ENCODE data around the gene ANXA11. TPM values are rescaled to one million over a fixed set of nuclear protein-coding genes. Genes with fewer than 3 reads are reported as not detected.

ANXA11 gene
- total and polyA plus RNA-seq, 2 of the 4 experiments (the other 2 are of a cell fraction): 39.4 to 109 TPM

- peak overlapping the region; percentile 65 for H3K56ac ChIP-seq (ENCODE audit: extremely low read depth, insufficient read depth, low read length)
- H3K23ac ChIP-seq (ENCODE audit: low read depth, low read length): peak overlapping the region; percentile 90; the same call in 1 of the 2 replicates
- no peak overlapping the region for H3K4me3 ChIP-seq (ENCODE audit: insufficient read depth, low read depth, low read length)
- 95% methylated on average over 4 of the region's 9 CpGs; no CpG with 5 or more reads in 1 of the 2 experiments for WGBS, 2 experiments (ENCODE audit: extremely low coverage in 2 of 2, insufficient read length in 1 of 2)
- H2AK5ac ChIP-seq (ENCODE audit: low read depth, low read length): peak overlapping the region; percentile 99
- BruUV-seq (replicated peaks): no TSS peak
- peaks cover 21% of the 10 kb centered on the region for H4K20me1 ChIP-seq (ENCODE audit: insufficient read depth, low read length)
- peak overlapping the region; percentile 94 for H4K91ac ChIP-seq (ENCODE audit: insufficient read depth, low read depth, low read length)
- DNase-seq: no peak
- dilution Hi-C loops (cut with HindIII; ENCODE audit: low sequenced_read_pairs, unreplicated experiment) (no loop called here), intact Hi-C loops (cut with micrococcal nuclease) (no loop called here), in situ Hi-C loops (cut with MboI; ENCODE audit: low sequenced_read_pairs) (loop anchor here (10.0 to 25.0 kb wide), 2 partner anchors 45 to 303 kb away; partner anchors contain the start of genes ANXA11 and TSPAN14)
- H4K5ac ChIP-seq (ENCODE audit: low read depth, low read length): peak overlapping the region; percentile 25; the same call in 1 of the 2 replicates
- CTCF ChIA-PET: interaction anchor here (1.1 kb wide), 1 partner anchor 44 kb away, joined by 4 read pairs; no protein-coding TSS in a partner anchor
- H3K14ac ChIP-seq (replicated peaks; ENCODE audit: low read depth, low read length): peak overlapping the region; percentile 83
- no peak overlapping the region for H3K9ac ChIP-seq (ENCODE audit: low read depth, low read length)
- H2AK9ac ChIP-seq (replicated peaks; ENCODE audit: low read depth, low read length, poor library complexity): peak overlapping the region; percentile 97
- peaks cover 63% of the 10 kb centered on the region for H3K36me3 ChIP-seq (ENCODE audit: control insufficient read depth, insufficient read depth, low read length)
- H3K4me2 ChIP-seq (ENCODE audit: low read depth, low read length): no peak overlapping the region
- POLR2A ChIA-PET (ENCODE audit: unreplicated experiment): no interaction called here
- no peak for ATAC-seq (ENCODE audit: low read depth)
- peak overlapping the region; percentile 95 for H2BK120ac ChIP-seq (ENCODE audit: low read depth, low read length)
- no peaks in the 10 kb centered on the region for H3K9me3 ChIP-seq (ENCODE audit: control insufficient read depth, insufficient read depth, low read length)
- no peak overlapping the region for H2AFZ ChIP-seq (replicated peaks; ENCODE audit: low read length, poor library complexity)
- H3K4ac ChIP-seq (ENCODE audit: low read depth, low read length): peak overlapping the region; percentile 99
- TF ChIP-seq POLR2A (IDR thresholded peaks at IDR 0.05; ENCODE audit: low read depth, low read length): 0 out of 2 replicates have a peak, but pooled peaks have one; percentile 6
- TF ChIP-seq MAFK (IDR thresholded peaks at IDR 0.05; ENCODE audit: low read depth, low read length): no peak
- peaks cover 59% of the 10 kb centered on the region for H3K9me1 ChIP-seq (ENCODE audit: insufficient read depth, low read length)
- H4K8ac ChIP-seq (ENCODE audit: low read depth in 2 of 2, low read length in 2 of 2): peak overlapping the region; percentile 19 to 89; a peak in 3 of 4 replicates
- H3K27ac ChIP-seq (ENCODE audit: insufficient read depth, low read length): peak overlapping the region; percentile 94
- H3K18ac ChIP-seq (ENCODE audit: low read depth, low read length): peak overlapping the region; percentile 62
- H3K79me1 ChIP-seq (ENCODE audit: low read depth in 1 of 2, low read length in 2 of 2): peaks cover 25 to 76% of the 10 kb centered on the region in 2 experiments; a peak in 3 of 4 replicates
- H2BK20ac ChIP-seq (ENCODE audit: low read depth, low read length): peak overlapping the region; percentile 97
- H3K27me3 ChIP-seq (ENCODE audit: control insufficient read depth, insufficient read depth, low read length): no peaks in the 10 kb centered on the region
- H2BK5ac ChIP-seq (ENCODE audit: low read depth, low read length, poor library complexity, severe bottlenecking): peak overlapping the region; percentile 92
- H3K4me1 ChIP-seq (ENCODE audit: control insufficient read depth, insufficient read depth, low read length): peaks cover 50% of the 10 kb centered on the region
- H2BK15ac ChIP-seq (ENCODE audit: low read depth, low read length): peak overlapping the region; percentile 94; the same call in 2 of the 3 replicates
These were observed 46.0 kb downstream of the ANXA11 start for GRCh38 chr10:80159166-80159873.
